Measurements from ENCODE around the gene RAB5IF.
A peak's percentile ranks its signal among the peaks of the same experiment; 100 is the strongest.

RAB5IF gene

DNA sequence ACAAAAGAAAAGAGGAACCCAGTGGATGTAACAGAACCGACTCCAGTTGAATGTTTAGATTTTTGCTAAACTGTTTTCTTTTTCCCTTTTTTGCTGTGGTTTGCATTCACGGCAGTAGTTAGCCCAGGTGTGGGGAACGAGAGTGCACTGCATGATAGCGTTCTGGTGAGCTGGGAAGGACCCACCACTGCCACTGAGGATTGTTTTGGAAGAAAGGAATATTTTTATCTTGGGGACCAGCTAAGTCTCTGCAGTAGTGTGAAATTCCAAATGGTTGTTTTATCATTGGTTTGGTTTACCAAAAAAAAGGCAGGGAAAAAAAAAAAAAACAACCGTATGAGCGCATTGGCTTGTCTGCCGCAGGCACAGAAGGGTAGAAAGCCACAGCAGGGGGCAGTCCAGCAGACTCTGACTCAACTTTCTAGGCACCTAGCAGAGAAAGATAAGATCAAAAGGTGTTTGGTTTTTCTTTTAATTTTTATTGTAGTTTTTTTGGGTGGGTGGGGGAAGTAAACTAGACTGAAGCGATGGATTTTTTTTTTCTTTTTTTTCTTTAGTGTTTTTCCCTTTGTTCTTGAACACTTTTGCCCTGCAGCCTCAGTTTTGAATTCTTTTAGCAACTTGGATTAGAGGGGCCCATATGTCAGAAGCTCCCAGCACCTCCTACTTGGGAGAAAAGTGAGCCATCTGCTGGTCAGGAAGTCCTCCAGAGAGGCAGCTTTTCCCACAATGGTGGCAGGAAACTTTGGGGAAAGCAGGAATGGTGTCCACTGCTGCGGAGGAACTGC is 13.5 kb upstream of the RAB5IF start:
- no peak for DNase-seq (ENCODE audit: low spot score)
- TF ChIP-seq, protein P1, sequence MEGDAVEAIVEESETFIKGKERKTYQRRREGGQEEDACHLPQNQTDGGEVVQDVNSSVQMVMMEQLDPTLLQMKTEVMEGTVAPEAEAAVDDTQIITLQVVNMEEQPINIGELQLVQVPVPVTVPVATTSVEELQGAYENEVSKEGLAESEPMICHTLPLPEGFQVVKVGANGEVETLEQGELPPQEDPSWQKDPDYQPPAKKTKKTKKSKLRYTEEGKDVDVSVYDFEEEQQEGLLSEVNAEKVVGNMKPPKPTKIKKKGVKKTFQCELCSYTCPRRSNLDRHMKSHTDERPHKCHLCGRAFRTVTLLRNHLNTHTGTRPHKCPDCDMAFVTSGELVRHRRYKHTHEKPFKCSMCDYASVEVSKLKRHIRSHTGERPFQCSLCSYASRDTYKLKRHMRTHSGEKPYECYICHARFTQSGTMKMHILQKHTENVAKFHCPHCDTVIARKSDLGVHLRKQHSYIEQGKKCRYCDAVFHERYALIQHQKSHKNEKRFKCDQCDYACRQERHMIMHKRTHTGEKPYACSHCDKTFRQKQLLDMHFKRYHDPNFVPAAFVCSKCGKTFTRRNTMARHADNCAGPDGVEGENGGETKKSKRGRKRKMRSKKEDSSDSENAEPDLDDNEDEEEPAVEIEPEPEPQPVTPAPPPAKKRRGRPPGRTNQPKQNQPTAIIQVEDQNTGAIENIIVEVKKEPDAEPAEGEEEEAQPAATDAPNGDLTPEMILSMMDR (IDR thresholded peaks at IDR 0.05; ENCODE audit: extremely low read depth, missing control alignments), result no peak

DNA sequence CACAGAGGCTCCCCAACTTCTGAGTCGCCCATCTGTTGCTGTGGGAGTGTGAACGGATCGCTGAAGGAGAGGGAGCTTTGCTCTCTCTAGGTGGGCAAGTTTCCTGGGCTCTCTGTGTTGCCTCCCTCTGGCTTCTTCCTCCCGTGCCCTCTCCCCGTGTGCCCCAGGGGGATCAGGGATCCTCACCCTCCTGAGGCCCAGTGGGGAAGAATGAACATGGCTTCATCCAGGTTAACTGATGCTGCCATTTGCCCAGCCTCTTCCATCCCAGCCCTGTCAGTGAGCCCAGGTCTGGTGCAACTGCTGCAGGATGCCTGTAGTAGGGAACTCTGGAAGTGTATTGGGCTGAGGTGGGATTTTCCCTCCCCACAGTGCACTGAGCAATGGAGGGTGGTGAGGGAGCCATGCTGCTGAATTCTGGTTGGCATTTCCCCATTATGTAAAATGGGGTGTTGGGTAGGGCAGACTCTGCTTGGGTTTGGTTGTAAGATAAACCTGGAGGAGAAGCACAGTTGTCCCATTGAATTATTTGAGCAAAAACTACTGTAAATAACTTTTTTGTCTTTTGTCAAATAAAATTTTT is 12.1 kb upstream of the RAB5IF start:
- DNase-seq (ENCODE audit: low spot score), result no peak
- TF ChIP-seq, protein P1 (IDR thresholded peaks at IDR 0.05; ENCODE audit: extremely low read depth, missing control alignments), result no peak

DNA sequence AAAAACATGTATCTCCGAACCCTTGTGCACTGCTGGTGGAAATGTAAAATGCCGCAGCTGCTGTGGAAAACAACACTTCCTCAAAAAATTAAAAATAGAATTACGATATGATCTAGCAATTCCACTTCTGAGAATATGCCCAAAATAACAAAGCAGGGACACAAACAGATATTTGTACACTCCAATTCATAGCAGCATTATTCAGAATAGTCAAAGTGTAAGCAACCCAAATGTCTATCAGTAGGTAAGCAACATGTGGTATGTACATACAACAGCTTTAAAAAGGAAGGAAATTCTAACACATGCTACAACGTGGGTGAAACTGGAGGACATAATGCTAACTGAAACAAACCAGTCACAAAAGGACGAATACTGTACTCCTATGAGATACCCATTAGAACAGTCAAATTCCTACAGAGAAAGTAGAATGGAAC is 5.7 kb upstream of the RAB5IF start:
- no peak for DNase-seq (ENCODE audit: low spot score)
- TF ChIP-seq, protein P1 (IDR thresholded peaks at IDR 0.05; ENCODE audit: extremely low read depth, missing control alignments), result no peak

DNA sequence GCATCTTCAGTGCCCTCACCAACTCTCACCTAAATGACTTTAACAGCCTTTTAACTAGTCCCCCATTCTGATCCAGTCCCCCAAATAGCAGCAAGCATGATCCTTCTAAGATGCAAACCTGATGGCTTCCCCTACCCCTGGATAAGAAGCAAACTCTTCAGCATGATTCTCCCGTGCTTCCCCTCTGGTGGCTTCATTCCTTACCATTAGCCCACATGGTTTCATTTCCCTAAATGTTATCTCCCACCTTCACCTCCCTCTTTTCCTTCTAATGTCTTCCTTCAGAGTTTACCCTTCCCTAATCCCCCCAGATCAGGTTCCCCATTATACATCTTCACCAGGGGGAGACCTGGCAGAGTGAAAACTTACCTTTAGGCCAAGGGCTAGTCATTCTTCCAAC is 4.0 kb upstream of the RAB5IF start:
- DNase-seq (ENCODE audit: low spot score), result no peak

DNA sequence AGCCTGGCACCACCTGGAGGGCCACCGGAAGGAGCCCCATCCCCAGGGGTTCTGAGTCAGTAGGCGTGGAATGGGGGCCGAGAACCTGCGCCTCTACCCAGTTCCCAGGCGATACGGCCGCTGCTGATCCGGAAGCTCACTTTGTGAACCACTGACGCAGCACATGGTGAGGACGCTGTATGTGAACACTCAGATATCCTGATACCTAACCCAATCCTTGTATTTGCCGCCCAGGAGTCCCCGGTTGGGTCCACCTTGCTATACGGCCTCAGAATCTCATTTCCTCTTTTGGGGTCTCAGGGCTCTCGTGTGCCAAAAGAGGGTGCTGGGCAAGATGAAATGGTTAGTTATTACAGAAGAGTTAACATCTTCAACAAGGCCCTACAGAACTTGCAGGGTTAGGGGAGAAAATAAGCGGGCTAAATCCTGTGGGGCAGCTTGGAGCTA is 604 bp upstream of the RAB5IF start:
- peak; percentile 58 for DNase-seq (ENCODE audit: low spot score)
- TF ChIP-seq, protein P1 (IDR thresholded peaks at IDR 0.05; ENCODE audit: extremely low read depth, missing control alignments), result no peak

More for the DNA sequence above, 4.0 kb upstream of the RAB5IF start:
- TF ChIP-seq, protein P1 (IDR thresholded peaks at IDR 0.05; ENCODE audit: extremely low read depth, missing control alignments), result no peak

DNA sequence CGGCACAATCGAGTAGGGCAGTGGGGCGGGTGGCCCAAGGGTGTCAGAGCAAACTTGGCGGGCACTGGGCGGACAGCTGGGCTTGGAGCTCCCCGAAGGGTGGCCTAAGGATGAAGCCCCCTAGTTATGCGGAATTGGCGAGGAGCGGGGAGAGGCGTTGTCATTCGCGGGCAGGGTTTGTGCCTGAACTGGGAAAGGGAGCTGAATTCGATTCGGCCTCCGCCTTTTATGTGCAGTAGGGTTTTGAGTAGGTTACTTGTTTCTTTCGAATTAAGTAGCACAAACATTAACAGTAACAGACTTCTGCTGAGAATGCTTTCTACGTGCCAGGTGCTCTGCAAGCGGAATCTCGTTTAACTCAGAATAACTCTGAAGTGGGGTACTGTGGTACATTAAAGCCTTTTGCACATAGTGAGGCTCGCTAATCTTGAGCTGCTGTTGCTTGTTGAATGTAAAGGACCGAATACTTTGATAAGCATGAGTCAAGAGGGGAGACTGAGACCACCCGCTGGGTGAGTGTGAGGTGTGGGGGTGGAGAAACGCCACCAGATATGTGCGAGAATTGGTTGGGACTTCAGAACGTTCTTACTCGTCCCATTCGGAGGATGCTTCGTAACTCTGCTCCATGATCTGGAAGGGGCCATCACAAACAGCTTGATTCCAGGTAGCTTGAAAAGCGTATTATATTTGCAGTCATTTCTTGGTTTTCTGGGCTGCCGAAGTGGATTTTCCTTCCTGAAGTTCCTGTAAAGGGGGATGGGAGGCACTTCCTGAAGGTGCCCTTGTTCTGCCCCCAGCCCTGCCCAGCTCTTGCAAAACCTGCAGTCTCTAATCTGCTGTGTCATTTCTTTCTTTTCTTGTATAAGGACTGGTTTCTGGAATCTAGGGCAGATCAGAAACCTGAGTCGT is 833 bp downstream of the RAB5IF start:
- TF ChIP-seq, protein P1 (IDR thresholded peaks at IDR 0.05; ENCODE audit: extremely low read depth, missing control alignments), result no peak
- no peak for DNase-seq (ENCODE audit: low spot score)
